ENCODE results near the gene HSD17B1. TPM values are rescaled to one million over a fixed set of nuclear protein-coding genes. Genes with fewer than 3 reads are reported as not detected.

HSD17B1 gene
- total RNA-seq, 1 experiment from 2014 or later = 1.5 TPM

DNA sequence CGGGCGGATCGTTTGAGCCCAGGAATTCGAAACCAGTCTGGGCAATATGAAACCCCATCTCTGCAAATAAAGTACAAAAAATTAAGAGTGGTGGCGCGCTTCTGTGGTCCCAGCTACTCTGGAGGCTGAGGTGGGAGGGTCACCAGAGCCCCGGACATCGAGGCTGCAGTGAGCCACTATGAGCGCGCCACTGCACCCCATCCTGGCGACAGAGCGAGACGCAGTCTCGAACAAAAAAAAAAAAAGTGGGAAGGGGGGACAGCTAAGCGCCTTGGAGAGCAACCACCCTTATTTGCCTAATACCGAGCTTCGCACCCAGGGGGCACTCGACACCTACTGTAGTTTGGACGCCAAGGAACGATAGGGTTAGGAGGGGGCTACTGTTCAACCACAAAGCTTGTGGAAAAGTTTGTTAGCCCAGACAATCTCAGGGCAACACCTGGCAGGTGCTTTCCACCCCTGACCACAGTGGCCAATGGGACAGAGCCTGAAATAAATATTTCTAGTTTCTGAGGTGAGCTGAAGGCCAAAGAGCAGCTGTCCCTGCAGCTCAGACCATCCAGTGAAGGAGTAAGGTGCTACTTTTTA, 25.7 kb downstream of the HSD17B1 start:
- peak overlapping the region; percentile 99 for H2AFZ ChIP-seq (ENCODE audit: low read length)
- H3K4me1 ChIP-seq (ENCODE audit: insufficient read depth, low read length) = peaks cover 13% of the 10 kb centered on the region; the same call in 1 of the 2 replicates
- no TSS peak for BruUV-seq (replicated peaks)
- H3K9ac ChIP-seq (ENCODE audit: low read length) = peak overlapping the region; percentile 98
- no peaks in the 10 kb centered on the region for H3K9me2 ChIP-seq (replicated peaks; ENCODE audit: low read length)
- peak overlapping the region; percentile 100 for H3K4me2 ChIP-seq (ENCODE audit: low read length)
- H4K20me1 ChIP-seq (ENCODE audit: low read length) = no peaks in the 10 kb centered on the region
- H3K9me3 ChIP-seq (ENCODE audit: low read length) = no peaks in the 10 kb centered on the region
- peaks cover under 1% of the 10 kb centered on the region for H3K36me3 ChIP-seq (ENCODE audit: low read depth, low read length)
- TF ChIP-seq EZH2phosphoT487 (IDR thresholded peaks at IDR 0.05; ENCODE audit: borderline replicate concordance, low read length) (no peak), EZH2 (IDR thresholded peaks at IDR 0.05; ENCODE audit: low read length, unreplicated experiment) (no peak)
- TF ChIP-seq, protein P1, sequence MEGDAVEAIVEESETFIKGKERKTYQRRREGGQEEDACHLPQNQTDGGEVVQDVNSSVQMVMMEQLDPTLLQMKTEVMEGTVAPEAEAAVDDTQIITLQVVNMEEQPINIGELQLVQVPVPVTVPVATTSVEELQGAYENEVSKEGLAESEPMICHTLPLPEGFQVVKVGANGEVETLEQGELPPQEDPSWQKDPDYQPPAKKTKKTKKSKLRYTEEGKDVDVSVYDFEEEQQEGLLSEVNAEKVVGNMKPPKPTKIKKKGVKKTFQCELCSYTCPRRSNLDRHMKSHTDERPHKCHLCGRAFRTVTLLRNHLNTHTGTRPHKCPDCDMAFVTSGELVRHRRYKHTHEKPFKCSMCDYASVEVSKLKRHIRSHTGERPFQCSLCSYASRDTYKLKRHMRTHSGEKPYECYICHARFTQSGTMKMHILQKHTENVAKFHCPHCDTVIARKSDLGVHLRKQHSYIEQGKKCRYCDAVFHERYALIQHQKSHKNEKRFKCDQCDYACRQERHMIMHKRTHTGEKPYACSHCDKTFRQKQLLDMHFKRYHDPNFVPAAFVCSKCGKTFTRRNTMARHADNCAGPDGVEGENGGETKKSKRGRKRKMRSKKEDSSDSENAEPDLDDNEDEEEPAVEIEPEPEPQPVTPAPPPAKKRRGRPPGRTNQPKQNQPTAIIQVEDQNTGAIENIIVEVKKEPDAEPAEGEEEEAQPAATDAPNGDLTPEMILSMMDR (conservative IDR thresholded peaks at IDR 0.05; ENCODE audit: low read depth, low read length) = peak; percentile 75
- DNase-seq = peak; percentile 74
- H3K27ac ChIP-seq (ENCODE audit: low read length) = peak overlapping the region; percentile 70
- H3K79me2 ChIP-seq (ENCODE audit: low read length) = peaks cover 30% of the 10 kb centered on the region
- no peaks in the 10 kb centered on the region for H3K27me3 ChIP-seq (ENCODE audit: low read length)
- intact Hi-C loops (cut with micrococcal nuclease) = no loop called here
- ChIA-PET POLR2A (ENCODE audit: unreplicated experiment) (interaction anchor here (0.7 kb wide), 1 partner anchor 216 kb away, joined by 9 read pairs; no protein-coding TSS in a partner anchor), CTCF (interaction anchor here (0.6 to 2.1 kb wide), 15 partner anchors 30 to 205 kb away, joined by 3 to 16 read pairs (median 4); partner anchors contain the start of genes CCR10, RETREG3 and TUBG1)
- peaks cover 6% of the 10 kb centered on the region for H3F3A ChIP-seq (ENCODE audit: low read length, unreplicated experiment)
- peak overlapping the region; percentile 100 for H3K4me3 ChIP-seq (ENCODE audit: low read length)
- peak; percentile 37 for ATAC-seq

- no peaks in the 10 kb centered on the region for H3K9me2 ChIP-seq (replicated peaks; ENCODE audit: low read length)
- peaks cover 6% of the 10 kb centered on the region for H3F3A ChIP-seq (ENCODE audit: low read length, unreplicated experiment)
- no peak for ATAC-seq
- H3K27ac ChIP-seq (ENCODE audit: low read length) = no peak overlapping the region
- no peak for TF ChIP-seq EZH2 (IDR thresholded peaks at IDR 0.05; ENCODE audit: low read length, unreplicated experiment)
- TF ChIP-seq EZH2phosphoT487 (IDR thresholded peaks at IDR 0.05; ENCODE audit: borderline replicate concordance, low read length) = no peak
- TF ChIP-seq, protein P1 (conservative IDR thresholded peaks at IDR 0.05; ENCODE audit: low read depth, low read length) = no peak
- no peaks in the 10 kb centered on the region; the same call in none of the 2 replicates for H3K36me3 ChIP-seq (ENCODE audit: low read depth, low read length)
- no peaks in the 10 kb centered on the region for H3K9me3 ChIP-seq (ENCODE audit: low read length)
- H2AFZ ChIP-seq (ENCODE audit: low read length) = no peak overlapping the region
- ChIA-PET CTCF (no interaction called here), POLR2A (ENCODE audit: unreplicated experiment) (no interaction called here)
- peaks cover 13% of the 10 kb centered on the region; the same call in 1 of the 2 replicates for H3K4me1 ChIP-seq (ENCODE audit: insufficient read depth, low read length)
- intact Hi-C loops (cut with micrococcal nuclease) = no loop called here
- DNase-seq = no peak
- no peaks in the 10 kb centered on the region for H3K27me3 ChIP-seq (ENCODE audit: low read length)
- no peak overlapping the region for H3K4me2 ChIP-seq (ENCODE audit: low read length)
- no peaks in the 10 kb centered on the region for H4K20me1 ChIP-seq (ENCODE audit: low read length)
- BruUV-seq (replicated peaks) = TSS peak; percentile 10
- no peak overlapping the region for H3K4me3 ChIP-seq (ENCODE audit: low read length)
- peaks cover 30% of the 10 kb centered on the region for H3K79me2 ChIP-seq (ENCODE audit: low read length)
- H3K9ac ChIP-seq (ENCODE audit: low read length) = no peak overlapping the region
These were observed 27.2 kb downstream of the HSD17B1 start for GRCh38 chr17:42579794-42580551.

All from PC-3 (cell line).